SK-N-SH (cell line): ENCODE measurements around the gene SMAP2. TPM values are rescaled to one million over a fixed set of nuclear protein-coding genes. Genes with fewer than 3 reads are reported as not detected.

Source experiments
- CTCF ChIA-PET: fragments of 300-600, 350-600 bp; formaldehyde crosslinking; extraction: SDS; loops from one replicate; lab custom pipeline; 2021; lab: Yijun Ruan, JAX
- POLR2A ChIA-PET: fragments of 350-600 bp; sonication (Branson Sonifier 250); formaldehyde crosslinking; extraction: SDS; loops from one replicate; lab custom pipeline; 2020; ENCODE audit warnings: antibody characterized with exemption, inconsistent platforms; lab: Yijun Ruan, JAX
- DNase-seq: peaks from one replicate; pipeline ENCODE4 v3.0.0; 2012
- H2AFZ ChIP-seq: fragments of 200-600 bp; sonication (generic); 2 replicates; pipeline ENCODE4 v1.8.1; 2016; ENCODE audit warnings: antibody characterized with exemption, mild to moderate bottlenecking, low read depth
- H3F3A ChIP-seq: fragments of 200-600 bp; sonication (generic); replicated peaks from 2 replicates; pipeline ENCODE3; 2016; ENCODE audit warnings: antibody characterized with exemption, mild to moderate bottlenecking; ENCODE audit not compliant: insufficient read depth
- H3K27ac ChIP-seq, 2 experiments: fragments of 200-500 bp in 1 of 2; fragments of 200-600 bp in 1 of 2; sonication (Bioruptor generic) in 1 of 2; sonication (generic), shearing (Covaris generic) in 1 of 2; 2 replicates each; pipeline versions ENCODE4 v1.5.1 to v1.6.1; 2014 to 2016; ENCODE audit warnings: low read depth in 2 of 2, inconsistent platforms in 1 of 2, low read length in 1 of 2, mild to moderate bottlenecking in 1 of 2, mixed read lengths in 1 of 2
- H3K27me3 ChIP-seq: fragments of 200-600 bp; sonication (generic), shearing (Covaris generic); 2 replicates; pipeline ENCODE4 v1.6.1; 2016; ENCODE audit warnings: mixed run types; ENCODE audit not compliant: insufficient read depth
- H3K36me3 ChIP-seq, 2 experiments: fragments of 200-500 bp in 1 of 2; fragments of 200-600 bp in 1 of 2; sonication (Bioruptor generic) in 1 of 2; sonication (generic) in 1 of 2; replicated peaks in 1 of 2; 2 replicates each; pipeline versions ENCODE3 to v1.5.1; 2014 to 2016; ENCODE audit warnings: low read length in 1 of 2, mild to moderate bottlenecking in 1 of 2; ENCODE audit not compliant: insufficient read depth in 2 of 2, control insufficient read depth in 1 of 2
- H3K4me1 ChIP-seq, 2 experiments: fragments of 200-500 bp in 1 of 2; fragments of 200-600 bp in 1 of 2; sonication (Bioruptor generic) in 1 of 2; sonication (generic), shearing (Covaris generic) in 1 of 2; 2 replicates each; pipeline versions ENCODE4 v1.5.1 to v1.6.1; 2014 to 2016; ENCODE audit warnings: low read depth in 1 of 2, low read length in 1 of 2, mixed run types in 1 of 2; ENCODE audit not compliant: insufficient read depth in 2 of 2, control insufficient read depth in 1 of 2
- H3K4me2 ChIP-seq: fragments of 200-600 bp; sonication (generic), shearing (Covaris generic); 2 replicates; pipeline ENCODE4 v1.6.1; 2017; ENCODE audit warnings: mixed run types
- H3K4me3 ChIP-seq, 2 experiments: fragments of 200-500 bp in 1 of 2; fragments of 200-600 bp in 1 of 2; sonication (Bioruptor generic) in 1 of 2; sonication (generic), shearing (Covaris generic) in 1 of 2; 2 replicates each; pipeline versions ENCODE4 v1.5.1 to v1.8.1; 2014 to 2016; ENCODE audit warnings: low read depth in 2 of 2, inconsistent platforms in 1 of 2, low read length in 1 of 2, mild to moderate bottlenecking in 1 of 2, mixed read lengths in 1 of 2, moderate library complexity in 1 of 2
- H3K79me2 ChIP-seq: fragments of 200-600 bp; sonication (generic); 2 replicates; pipeline ENCODE4 v1.8.1; 2017; ENCODE audit warnings: mild to moderate bottlenecking; ENCODE audit not compliant: insufficient read depth
- H3K9ac ChIP-seq: fragments of 200-600 bp; sonication (generic); 2 replicates; pipeline ENCODE4 v1.6.1; 2017; ENCODE audit warnings: mixed run types
- H3K9me2 ChIP-seq: fragments of 200-600 bp; sonication (generic); 2 replicates; pipeline ENCODE4 v1.6.1; 2017; ENCODE audit warnings: mixed run types
- H3K9me3 ChIP-seq: fragments of 200-600 bp; sonication (generic); 2 replicates; pipeline ENCODE4 v1.6.1; 2017; ENCODE audit warnings: mixed run types, mild to moderate bottlenecking, moderate library complexity
- H4K20me1 ChIP-seq: fragments of 200-600 bp; sonication (generic); 2 replicates; pipeline ENCODE4 v1.6.1; 2017; ENCODE audit warnings: mild to moderate bottlenecking, mixed run types; ENCODE audit not compliant: insufficient read depth
- CTCF ChIP-seq: fragments of 200-600 bp; sonication (generic); IDR thresholded peaks from 2 replicates; pipeline ENCODE4 v1.6.1; 2017; ENCODE audit warnings: antibody characterized with exemption, mild to moderate bottlenecking, moderate library complexity
- EP300 ChIP-seq, 2 experiments: IDR thresholded peaks; 2 replicates each; pipeline versions ENCODE4 v1.4.0 to v1.6.1; 2012; ENCODE audit warnings: borderline replicate concordance in 1 of 2, low read depth in 1 of 2, low read length in 1 of 2
- FOXJ3 ChIP-seq: sonication (generic); formaldehyde crosslinking; IDR thresholded peaks from 2 replicates; pipeline ENCODE4 v1.5.1; 2020; ENCODE audit warnings: mild to moderate bottlenecking, missing genetic modification reagents
- GABPA ChIP-seq: IDR thresholded peaks from 2 replicates; pipeline ENCODE4 v1.4.0; 2012; ENCODE audit warnings: low read depth, mild to moderate bottlenecking
- GATA2 ChIP-seq: sonication (generic); formaldehyde crosslinking; IDR thresholded peaks from 2 replicates; pipeline ENCODE4 v1.5.0; 2020; ENCODE audit warnings: mild to moderate bottlenecking, missing genetic modification reagents
- JUND ChIP-seq: IDR thresholded peaks from 2 replicates; pipeline ENCODE4 v1.4.0; 2012
- MAX ChIP-seq: IDR thresholded peaks from 2 replicates; pipeline ENCODE4 v1.4.0; 2012; ENCODE audit warnings: low read depth
- MXI1 ChIP-seq: IDR thresholded peaks from 2 replicates; pipeline ENCODE4 v1.6.1; 2012; ENCODE audit warnings: mild to moderate bottlenecking, low read depth, low read length, improper control_type of control experiment
- NRF1 ChIP-seq: IDR thresholded peaks from 2 replicates; pipeline ENCODE4 v1.6.1; 2012; ENCODE audit warnings: low read depth, mild to moderate bottlenecking, low read length
- POLR2AphosphoS5 ChIP-seq: IDR thresholded peaks from 2 replicates; pipeline ENCODE4 v1.6.1; 2012; ENCODE audit warnings: low read depth, low read length
- RAD21 ChIP-seq: IDR thresholded peaks from 2 replicates; pipeline ENCODE4 v1.6.1; 2012; ENCODE audit warnings: mild to moderate bottlenecking, low read length
- RCOR1 ChIP-seq: fragments of 150-350 bp; IDR thresholded peaks from 2 replicates; pipeline ENCODE4 v1.6.1; 2017; ENCODE audit warnings: antibody characterized with exemption, low read length
- RFX5 ChIP-seq: IDR thresholded peaks from 2 replicates; pipeline ENCODE4 v1.6.1; 2012; ENCODE audit warnings: mild to moderate bottlenecking, improper control_type of control experiment, low read length
- RXRA ChIP-seq: IDR thresholded peaks from 2 replicates; pipeline ENCODE4 v1.4.0; 2012; ENCODE audit warnings: low read depth, mild to moderate bottlenecking, borderline replicate concordance
- TEAD4 ChIP-seq: IDR thresholded peaks from 2 replicates; pipeline ENCODE4 v1.4.0; 2012; ENCODE audit warnings: mild to moderate bottlenecking, borderline replicate concordance; ENCODE audit not compliant: insufficient read depth
- USF2 ChIP-seq: fragments of 150-350 bp; IDR thresholded peaks from 2 replicates; pipeline ENCODE4 v1.6.1; 2017; ENCODE audit warnings: antibody characterized with exemption, low read length, low read depth, borderline replicate concordance
- ZBTB33 ChIP-seq: IDR thresholded peaks from 2 replicates; pipeline ENCODE4 v1.4.0; 2012; ENCODE audit warnings: low read depth, borderline replicate concordance
- WGBS: methylation state at CpG from one replicate; pipeline ENCODE4 v1.1.6; 2017; ENCODE audit warnings: low lambda C conversion rate; 5-methylcytosine and 5-hydroxymethylcytosine counted together
- polyA plus RNA-seq, 3 experiments: library from polyadenylated mRNA; depleted of rRNA; stranded (reverse); fragments of >200 nt; gene quantifications; 2 replicates each; pipeline ENCODE4 v1.2.3, GENCODE V29; 2012

Gene SMAP2
- polyA plus RNA-seq, 1 of the 3 experiments (the other 2 are of a cell fraction) = 11.2 TPM

- H3K79me2 ChIP-seq = no peaks in the 10 kb centered on the region
- TF ChIP-seq RFX5 (no peak), GATA2 (CRISPR knock-in tag) (no peak), GABPA (no peak), EP300 (IDR thresholded peaks at IDR 0.05; ENCODE audit: borderline replicate concordance in 1 of 2, low read depth in 1 of 2, low read length in 1 of 2) (no peak), MAX (no peak), JUND (no peak), USF2 (no peak), TEAD4 (no peak), NRF1 (no peak), POLR2AphosphoS5 (no peak), RAD21 (no peak), RXRA (no peak), ZBTB33 (no peak), MXI1 (no peak), RCOR1 (no peak), CTCF (no peak), FOXJ3 (CRISPR knock-in tag) (no peak)
- TF ChIP-seq, all 33 proteins: peak for 0
- H3F3A ChIP-seq = no peaks in the 10 kb centered on the region
- H3K9ac ChIP-seq = no peak overlapping the region
- no peaks in the 10 kb centered on the region for H3K4me1 ChIP-seq
- DNase-seq = no peak
- no peak overlapping the region for H3K27ac ChIP-seq
- H3K4me2 ChIP-seq = no peak overlapping the region
- no peak overlapping the region for H3K4me3 ChIP-seq
- H3K9me2 ChIP-seq = no peaks in the 10 kb centered on the region
- no peaks in the 10 kb centered on the region for H4K20me1 ChIP-seq
- H3K36me3 ChIP-seq = peaks cover 0 to 3% of the 10 kb centered on the region in 2 experiments
- no peaks in the 10 kb centered on the region for H3K27me3 ChIP-seq
- 77% methylated on average over 4 of the region's 4 CpGs for WGBS
- no peaks in the 10 kb centered on the region for H3K9me3 ChIP-seq
- CTCF ChIA-PET = interaction anchor here (1.4 to 4.2 kb wide), 3 partner anchors 31 to 291 kb away, joined by 3 to 30 read pairs (median 12); no protein-coding TSS in a partner anchor
- no peak overlapping the region for H2AFZ ChIP-seq
- POLR2A ChIA-PET = no interaction called here
These were observed 62.3 kb downstream of the SMAP2 start for GRCh38 chr1:40435876-40436275.
